Common myeloid progenitor, CD34-positive (primary cell): ENCODE data around the gene UGT1A3.
"Not testable (repeated sequence)": the region's sequence is repeated elsewhere in the genome, so short reads cannot be mapped to it uniquely, and the experiment has no call there.

ENCODE experiments used
- CTCF ChIA-PET: fragments of 350-600 bp; sonication (Branson Sonifier 250); formaldehyde crosslinking; loops from one replicate; lab custom pipeline; 2021; ENCODE audit warnings: antibody characterized with exemption; lab: Charles Lee
- POLR2A ChIA-PET: fragments of 350-600 bp; sonication (Branson Sonifier 250); formaldehyde crosslinking; loops from one replicate; lab custom pipeline; 2021; ENCODE audit warnings: antibody characterized with exemption; lab: Charles Lee
- DNase-seq, 3 donors: peaks; one replicate each; pipeline versions ENCODE4 v3.0.0 to v3.0.0-alpha.2; 2013
- H3K27ac ChIP-seq, 2 experiments: 1 replicate in 1 of 2; 2 replicates in 1 of 2; pipeline ENCODE4 v1.7.0; 2013; ENCODE audit warnings: inconsistent platforms in 2 of 2, low read length in 2 of 2, mild to moderate bottlenecking in 2 of 2, low read depth in 1 of 2, moderate library complexity in 1 of 2; ENCODE audit not compliant: severe bottlenecking in 2 of 2, insufficient read depth in 1 of 2, poor library complexity in 1 of 2
- H3K27me3 ChIP-seq, 5 experiments: replicated peaks in 2 of 5; 1 replicate in 3 of 5; 2 replicates in 2 of 5; pipeline versions ENCODE4 v1.6.1 to v1.7.0; 2013; ENCODE audit warnings: low read length in 4 of 5, mild to moderate bottlenecking in 2 of 5, moderate library complexity in 2 of 5, inconsistent platforms in 1 of 5; ENCODE audit not compliant: insufficient read depth in 5 of 5, control insufficient read depth in 4 of 5
- H3K36me3 ChIP-seq, 4 experiments: 1 replicate in 2 of 4; 2 replicates in 2 of 4; pipeline versions ENCODE4 v1.6.1 to v1.7.0; 2013; ENCODE audit warnings: low read length in 3 of 4, control low read depth in 1 of 4, mild to moderate bottlenecking in 1 of 4; ENCODE audit not compliant: control insufficient read depth in 4 of 4, insufficient read depth in 4 of 4
- H3K4me1 ChIP-seq, 4 experiments: 1 replicate in 3 of 4; 2 replicates in 1 of 4; pipeline versions ENCODE4 v1.6.1 to v1.7.1; 2013; ENCODE audit warnings: low read length in 3 of 4, mild to moderate bottlenecking in 3 of 4, control low read depth in 1 of 4, inconsistent platforms in 1 of 4, moderate library complexity in 1 of 4; ENCODE audit not compliant: control insufficient read depth in 4 of 4, insufficient read depth in 4 of 4; ENCODE audit errors: control extremely low read depth in 1 of 4
- H3K4me3 ChIP-seq, 7 experiments: 1 replicate in 4 of 7; 2 replicates in 3 of 7; pipeline versions ENCODE4 v1.5.1 to v1.7.0; 2013; ENCODE audit warnings: mild to moderate bottlenecking in 7 of 7, low read length in 6 of 7, moderate library complexity in 6 of 7, inconsistent platforms in 2 of 7, low read depth in 2 of 7, control low read depth in 1 of 7; ENCODE audit not compliant: insufficient read depth in 4 of 7, control insufficient read depth in 1 of 7; ENCODE audit errors: extremely low read depth in 1 of 7
- H3K9me3 ChIP-seq, 5 experiments: 1 replicate in 4 of 5; 2 replicates in 1 of 5; pipeline versions ENCODE4 v1.6.1 to v1.7.1; 2013; ENCODE audit warnings: low read length in 4 of 5, mild to moderate bottlenecking in 2 of 5, inconsistent platforms in 1 of 5, low read depth in 1 of 5, moderate library complexity in 1 of 5; ENCODE audit not compliant: control insufficient read depth in 4 of 5, insufficient read depth in 2 of 5; ENCODE audit errors: control extremely low read depth in 1 of 5
- WGBS: methylation state at CpG from one replicate; pipeline ENCODE4 v1.1.5; 2013; ENCODE audit not compliant: insufficient coverage; 5-methylcytosine and 5-hydroxymethylcytosine counted together

UGT1A3 gene

DNA sequence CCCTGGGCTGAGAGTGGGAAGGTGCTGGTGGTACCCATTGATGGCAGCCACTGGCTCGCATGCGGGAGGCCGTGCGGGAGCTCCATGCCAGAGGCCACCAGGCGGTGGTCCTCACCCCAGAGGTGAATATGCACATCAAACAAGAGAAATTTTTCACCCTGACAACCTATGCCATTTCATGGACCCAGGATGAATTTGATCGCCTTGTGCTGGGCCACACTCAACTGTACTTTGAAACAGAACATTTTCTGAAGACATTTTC is 18.4 kb downstream of the UGT1A3 start:
- 89% methylated on average over 6 of the region's 6 CpGs for WGBS
- H3K4me3 ChIP-seq = no peak overlapping the region
- H3K9me3 ChIP-seq = peaks cover 0 to 7% (median 3%) of the 10 kb centered on the region in 5 experiments
- ChIA-PET CTCF (no interaction called here), POLR2A (no interaction called here)
- DNase-seq = no peak
- H3K4me1 ChIP-seq = no peaks in the 10 kb centered on the region
- H3K27me3 ChIP-seq = peaks cover 0 to 12% (median 0%) of the 10 kb centered on the region in 5 experiments
- no peaks in the 10 kb centered on the region for H3K36me3 ChIP-seq
- H3K27ac ChIP-seq = no peak overlapping the region

DNA sequence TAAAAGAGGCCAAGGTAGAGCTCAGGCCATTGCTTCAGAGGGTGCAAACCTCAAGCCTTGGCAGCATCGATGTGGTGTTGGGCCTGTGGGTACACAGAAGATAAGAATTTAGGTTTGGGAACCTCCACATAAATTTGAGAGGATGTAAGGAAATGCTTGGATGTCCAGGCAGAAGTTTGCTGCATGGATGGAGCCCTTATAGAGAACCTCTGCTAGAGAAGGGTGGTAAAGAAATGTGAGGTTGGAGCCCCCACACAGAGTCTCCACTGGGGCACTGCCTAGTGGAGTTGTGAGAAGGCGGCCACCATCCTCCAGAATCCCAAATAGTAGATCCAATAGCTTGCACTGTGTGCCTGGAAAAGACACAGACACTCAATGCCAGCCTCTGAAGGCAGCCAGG is 21.8 kb downstream of the UGT1A3 start:
- H3K27me3 ChIP-seq = peaks cover 0 to 15% (median 0%) of the 10 kb centered on the region in 5 experiments
- POLR2A ChIA-PET, DNase-seq, H3K9me3 ChIP-seq, H3K27ac ChIP-seq, H3K4me3 ChIP-seq, CTCF ChIA-PET, H3K36me3 ChIP-seq, H3K4me1 ChIP-seq: not testable (repeated sequence)
- 86% methylated on average over 2 of the region's 2 CpGs for WGBS

- H3K9me3 ChIP-seq, CTCF ChIA-PET, H3K27ac ChIP-seq, H3K4me3 ChIP-seq, H3K36me3 ChIP-seq, POLR2A ChIA-PET, DNase-seq, H3K4me1 ChIP-seq: not testable (repeated sequence)
- no CpG with 5 or more reads among the region's 2 CpGs for WGBS
- peaks cover 0 to 15% (median 0%) of the 10 kb centered on the region in 5 experiments for H3K27me3 ChIP-seq
These were observed 22.6 kb downstream of the UGT1A3 start for GRCh38 chr2:233751212-233752009.

DNA sequence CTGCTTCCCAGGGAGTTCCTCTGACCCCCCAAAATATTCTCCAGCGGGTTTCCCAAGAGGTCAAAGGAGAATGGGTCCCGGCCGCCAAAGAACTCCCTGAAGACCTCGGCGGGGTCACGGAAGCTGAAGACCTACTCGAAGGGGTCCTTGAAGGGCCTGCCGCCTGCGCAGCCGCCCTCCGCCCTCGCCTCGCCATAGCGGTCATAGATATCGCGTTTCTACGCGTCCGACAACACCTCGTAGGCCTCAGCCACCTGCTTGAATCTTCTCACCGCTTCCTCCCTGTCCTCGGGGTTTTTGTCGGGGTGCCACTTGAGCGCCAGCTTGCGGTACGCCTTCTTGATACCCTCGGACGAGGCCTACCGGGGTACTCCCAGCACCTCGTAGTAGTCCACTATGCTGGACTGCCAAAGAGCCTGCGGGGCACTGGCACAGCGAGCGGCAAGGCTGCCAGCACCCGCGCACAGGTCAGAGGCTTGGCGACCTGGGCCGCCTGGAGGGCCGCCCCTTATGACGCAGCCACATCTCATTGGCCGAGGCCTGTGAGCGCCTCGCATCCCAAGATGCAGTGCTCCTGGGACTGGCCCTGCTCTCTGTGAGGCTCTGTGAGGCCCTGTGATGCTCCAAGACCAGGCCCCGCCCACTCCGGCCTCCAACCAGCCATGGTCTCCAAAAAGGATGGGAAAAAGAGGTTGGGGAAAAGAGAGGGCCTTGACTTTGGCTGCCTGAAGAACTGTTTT is 26.2 kb downstream of the UGT1A3 start:
- Histone ChIP-seq H3K36me3 (no peaks in the 10 kb centered on the region), H3K27ac (no peak overlapping the region), H3K4me3 (no peak overlapping the region), H3K27me3 (peaks cover 0 to 3% (median 0%) of the 10 kb centered on the region in 5 experiments), H3K4me1 (no peaks in the 10 kb centered on the region), H3K9me3 (peaks cover 0 to 7% (median 3%) of the 10 kb centered on the region in 5 experiments)
- CTCF ChIA-PET = no interaction called here
- DNase-seq = no peak
- POLR2A ChIA-PET = no interaction called here
- 97% methylated on average over 37 of the region's 44 CpGs for WGBS

GRCh38 chr2:233756429-233757081 is 27.7 kb downstream of the UGT1A3 start:
- no peak for DNase-seq
- no peak overlapping the region for H3K4me3 ChIP-seq
- H3K27ac ChIP-seq = no peak overlapping the region
- ChIA-PET CTCF (no interaction called here), POLR2A (no interaction called here)
- H3K9me3 ChIP-seq = peaks cover 0 to 2% (median 0%) of the 10 kb centered on the region in 5 experiments
- H3K4me1 ChIP-seq = no peaks in the 10 kb centered on the region
- 100% methylated on average over 2 of the region's 7 CpGs for WGBS
- H3K36me3 ChIP-seq = no peaks in the 10 kb centered on the region
- H3K27me3 ChIP-seq = peaks cover 0 to 3% (median 0%) of the 10 kb centered on the region in 5 experiments

- POLR2A ChIA-PET = no interaction called here
- no peaks in the 10 kb centered on the region for H3K4me1 ChIP-seq
- H3K9me3 ChIP-seq = no peaks in the 10 kb centered on the region
- no peak overlapping the region for H3K4me3 ChIP-seq
- peaks cover 0 to 6% (median 2%) of the 10 kb centered on the region in 5 experiments for H3K27me3 ChIP-seq
- no peaks in the 10 kb centered on the region for H3K36me3 ChIP-seq
- CTCF ChIA-PET = no interaction called here
- H3K27ac ChIP-seq = no peak overlapping the region
- DNase-seq = no peak
These were observed 29.3 kb downstream of the UGT1A3 start for GRCh38 chr2:233758141-233758540.

GRCh38 chr2:233758849-233759248 is 30.0 kb downstream of the UGT1A3 start:
- DNase-seq = no peak
- 100% methylated on average over 2 of the region's 2 CpGs for WGBS
- Histone ChIP-seq H3K4me3 (no peak overlapping the region), H3K36me3 (no peaks in the 10 kb centered on the region), H3K27ac (no peak overlapping the region), H3K4me1 (no peaks in the 10 kb centered on the region), H3K9me3 (no peaks in the 10 kb centered on the region), H3K27me3 (peaks cover 0 to 10% (median 2%) of the 10 kb centered on the region in 5 experiments)
- POLR2A ChIA-PET = no interaction called here
- CTCF ChIA-PET = interaction anchor here (0.6 kb wide), 1 partner anchor 409 kb away, joined by 3 read pairs; no protein-coding TSS in a partner anchor
